MM.1S (cell line): ENCODE results near the gene EDEM3.

ENCODE experiments used
- CTCF ChIP-seq: fragments of 300-600 bp; sonication (generic); IDR thresholded peaks from 2 replicates; pipeline ENCODE4 v1.5.1; 2016; ENCODE audit warnings: antibody characterized with exemption, low read length, mixed read lengths
- EZH2 ChIP-seq: fragments of 300-600 bp; sonication (generic); optimal IDR thresholded peaks from 2 replicates; pipeline ENCODE3; 2017; ENCODE audit warnings: low read depth, mild to moderate bottlenecking, antibody characterized with exemption, low read length, mixed read lengths
- EZH2phosphoT487 ChIP-seq: fragments of 300-600 bp; sonication (generic); IDR thresholded peaks from 2 replicates; pipeline ENCODE4 v1.6.1; 2018; ENCODE audit warnings: antibody characterized with exemption, low read length

- TF ChIP-seq CTCF (no peak), EZH2 (no peak), EZH2phosphoT487 (no peak)
These were observed 89.3 kb downstream of the EDEM3 start for GRCh38 chr1:184665360-184665759.
